IgD-negative memory B cell (primary cell): Measurements from ENCODE around the gene GOLGA6A. TPM values are rescaled to one million over a fixed set of nuclear protein-coding genes. Genes with fewer than 3 reads are reported as not detected.
"Not testable (repeated sequence)": the region's sequence is repeated elsewhere in the genome, so short reads cannot be mapped to it uniquely, and the experiment has no call there.

Experiments
- H3K27ac Mint-ChIP-seq, 3 donors: one replicate each; pipeline ENCODE4 v1.8.0; 2020 to 2022; ENCODE audit warnings: mild to moderate bottlenecking in 3 of 3, mixed read lengths in 3 of 3, moderate library complexity in 1 of 3
- H3K27me3 Mint-ChIP-seq: one replicate; pipeline ENCODE4 v1.8.0; 2021; ENCODE audit warnings: mixed read lengths
- H3K36me3 Mint-ChIP-seq: one replicate; pipeline ENCODE4 v1.8.0; 2020; ENCODE audit warnings: mild to moderate bottlenecking, mixed read lengths
- H3K4me1 Mint-ChIP-seq, 3 donors: one replicate each; pipeline ENCODE4 v1.8.0; 2020 to 2022; ENCODE audit warnings: mixed read lengths in 3 of 3, mild to moderate bottlenecking in 1 of 3
- H3K4me3 Mint-ChIP-seq, 4 donors: one replicate each; pipeline ENCODE4 v1.8.0; 2020 to 2022; ENCODE audit warnings: mild to moderate bottlenecking in 4 of 4, mixed read lengths in 4 of 4, moderate library complexity in 3 of 4
- H3K9me3 Mint-ChIP-seq, 3 donors: one replicate each; pipeline ENCODE4 v1.8.0; 2020 to 2021; ENCODE audit warnings: mixed read lengths in 3 of 3, mild to moderate bottlenecking in 1 of 3
- polyA plus RNA-seq: library from polyadenylated mRNA; unstranded; fragments of 300-500 nt; fragmentation: Illumina TruSeq; gene quantifications from one replicate; pipeline ENCODE4 v1.2.3, GENCODE V29; 2021

Gene GOLGA6A
- polyA plus RNA-seq, 1 donor from 2014 or later = not detected

- not testable (repeated sequence) for H3K4me1 Mint-ChIP-seq, H3K36me3 Mint-ChIP-seq
These were observed 10.7 kb downstream of the GOLGA6A start for GRCh38 chr15:74071645-74072044.

GRCh38 chr15:74065684-74066411 lies 16.5 kb downstream of the GOLGA6A start:
- H3K27me3 Mint-ChIP-seq, H3K27ac Mint-ChIP-seq, H3K4me1 Mint-ChIP-seq, H3K9me3 Mint-ChIP-seq, H3K36me3 Mint-ChIP-seq: not testable (repeated sequence)
- peak overlapping the region in 1 of 4 donors; percentile 68 for H3K4me3 Mint-ChIP-seq

More at GRCh38 chr15:74071645-74072044, 10.7 kb downstream of the GOLGA6A start:
- H3K9me3 Mint-ChIP-seq, H3K4me3 Mint-ChIP-seq, H3K27ac Mint-ChIP-seq, H3K27me3 Mint-ChIP-seq: not testable (repeated sequence)

- not testable (repeated sequence) for H3K36me3 Mint-ChIP-seq, H3K9me3 Mint-ChIP-seq, H3K27ac Mint-ChIP-seq, H3K4me1 Mint-ChIP-seq, H3K27me3 Mint-ChIP-seq
- H3K4me3 Mint-ChIP-seq = peak overlapping the region in 1 of 4 donors; percentile 74
These were observed 17.5 kb downstream of the GOLGA6A start for GRCh38 chr15:74064822-74065221.

GRCh38 chr15:74064183-74064582 lies 18.2 kb downstream of the GOLGA6A start:
- H3K4me1 Mint-ChIP-seq, H3K4me3 Mint-ChIP-seq, H3K27me3 Mint-ChIP-seq, H3K27ac Mint-ChIP-seq, H3K36me3 Mint-ChIP-seq, H3K9me3 Mint-ChIP-seq: not testable (repeated sequence)

GRCh38 chr15:74063425-74064146 lies 18.8 kb downstream of the GOLGA6A start:
- H3K4me1 Mint-ChIP-seq, H3K36me3 Mint-ChIP-seq, H3K4me3 Mint-ChIP-seq, H3K27ac Mint-ChIP-seq, H3K27me3 Mint-ChIP-seq, H3K9me3 Mint-ChIP-seq: not testable (repeated sequence)

GRCh38 chr15:74062671-74063070 lies 19.7 kb downstream of the GOLGA6A start:
- Mint-ChIP-seq H3K9me3 (peaks cover 0 to 2% (median 0%) of the 10 kb centered on the region in 3 donors), H3K4me1 (no peaks in the 10 kb centered on the region), H3K27ac (no peak overlapping the region), H3K27me3 (no peaks in the 10 kb centered on the region), H3K4me3 (no peak overlapping the region), H3K36me3 (peaks cover 1% of the 10 kb centered on the region)

- peaks cover 0 to 2% (median 0%) of the 10 kb centered on the region in 3 donors for H3K9me3 Mint-ChIP-seq
- no peak overlapping the region for H3K27ac Mint-ChIP-seq
- no peak overlapping the region for H3K4me3 Mint-ChIP-seq
- no peaks in the 10 kb centered on the region for H3K4me1 Mint-ChIP-seq
- H3K36me3 Mint-ChIP-seq = peaks cover 1% of the 10 kb centered on the region
- no peaks in the 10 kb centered on the region for H3K27me3 Mint-ChIP-seq
These were observed 20.1 kb downstream of the GOLGA6A start for GRCh38 chr15:74062236-74062635.

- no peak overlapping the region for H3K4me3 Mint-ChIP-seq
- peaks cover 0 to 2% (median 0%) of the 10 kb centered on the region in 3 donors for H3K9me3 Mint-ChIP-seq
- H3K36me3 Mint-ChIP-seq = peaks cover 6% of the 10 kb centered on the region
- H3K27ac Mint-ChIP-seq = peak overlapping the region in 1 of 3 donors; percentile 54
- H3K4me1 Mint-ChIP-seq = no peaks in the 10 kb centered on the region
- no peaks in the 10 kb centered on the region for H3K27me3 Mint-ChIP-seq
These were observed 22.1 kb downstream of the GOLGA6A start for GRCh38 chr15:74060251-74060650.

- not testable (repeated sequence) for H3K27ac Mint-ChIP-seq, H3K9me3 Mint-ChIP-seq, H3K4me1 Mint-ChIP-seq, H3K36me3 Mint-ChIP-seq, H3K4me3 Mint-ChIP-seq, H3K27me3 Mint-ChIP-seq
These were observed 23.1 kb downstream of the GOLGA6A start for GRCh38 chr15:74059050-74059833.

- H3K36me3 Mint-ChIP-seq, H3K27ac Mint-ChIP-seq, H3K4me1 Mint-ChIP-seq, H3K4me3 Mint-ChIP-seq, H3K9me3 Mint-ChIP-seq, H3K27me3 Mint-ChIP-seq: not testable (repeated sequence)
These were observed 26.0 kb downstream of the GOLGA6A start for GRCh38 chr15:74056330-74056729.

GRCh38 chr15:74055804-74056203 lies 26.5 kb downstream of the GOLGA6A start:
- Mint-ChIP-seq H3K27me3 (no peaks in the 10 kb centered on the region), H3K4me3 (no peak overlapping the region), H3K4me1 (peaks cover 0 to 6% (median 2%) of the 10 kb centered on the region in 3 donors), H3K36me3 (peaks cover 5% of the 10 kb centered on the region), H3K9me3 (peaks cover 0 to 2% (median 0%) of the 10 kb centered on the region in 3 donors), H3K27ac (no peak overlapping the region)

- Mint-ChIP-seq H3K4me1 (peaks cover 0 to 6% (median 6%) of the 10 kb centered on the region in 3 donors), H3K36me3 (peaks cover 5% of the 10 kb centered on the region), H3K27me3 (no peaks in the 10 kb centered on the region), H3K9me3 (peaks cover 0 to 2% (median 0%) of the 10 kb centered on the region in 3 donors), H3K4me3 (peak overlapping the region in 2 of 4 donors; percentile 7 to 72), H3K27ac (no peak overlapping the region)
These were observed 28.3 kb downstream of the GOLGA6A start for GRCh38 chr15:74053941-74054529.

GRCh38 chr15:74053517-74053916 lies 28.8 kb downstream of the GOLGA6A start:
- Mint-ChIP-seq H3K27ac (no peak overlapping the region), H3K9me3 (no peaks in the 10 kb centered on the region), H3K36me3 (peaks cover 5% of the 10 kb centered on the region), H3K27me3 (no peaks in the 10 kb centered on the region), H3K4me3 (no peak overlapping the region), H3K4me1 (peaks cover 0 to 6% (median 6%) of the 10 kb centered on the region in 3 donors)

- H3K4me3 Mint-ChIP-seq, H3K36me3 Mint-ChIP-seq, H3K27ac Mint-ChIP-seq, H3K27me3 Mint-ChIP-seq, H3K4me1 Mint-ChIP-seq, H3K9me3 Mint-ChIP-seq: not testable (repeated sequence)
These were observed 29.8 kb downstream of the GOLGA6A start for GRCh38 chr15:74052271-74053260.
